HUES64 (cell line): ENCODE data around the gene NBAS.
A peak's percentile ranks its signal among the peaks of the same experiment; 100 is the strongest.

ENCODE experiments used
- H3K27ac ChIP-seq: 2 replicates; pipeline ENCODE4 v1.7.0; 2013; ENCODE audit warnings: low read depth, low read length, inconsistent platforms
- H3K27me3 ChIP-seq: 2 replicates; pipeline ENCODE4 v1.6.1; 2013; ENCODE audit warnings: mild to moderate bottlenecking, low read length; ENCODE audit not compliant: insufficient read depth
- H3K36me3 ChIP-seq: 2 replicates; pipeline ENCODE4 v1.6.1; 2013; ENCODE audit warnings: mild to moderate bottlenecking, low read length; ENCODE audit not compliant: insufficient read depth
- H3K4me1 ChIP-seq: 2 replicates; pipeline ENCODE4 v1.6.1; 2013; ENCODE audit warnings: mild to moderate bottlenecking, low read length, moderate library complexity; ENCODE audit not compliant: insufficient read depth
- H3K4me3 ChIP-seq: 2 replicates; pipeline ENCODE4 v1.5.1; 2013; ENCODE audit warnings: mild to moderate bottlenecking, low read length, moderate library complexity
- H3K9ac ChIP-seq: 2 replicates; pipeline ENCODE4 v1.6.1; 2013; ENCODE audit warnings: mild to moderate bottlenecking, low read depth, low read length
- H3K9me3 ChIP-seq: 2 replicates; pipeline ENCODE4 v1.6.1; 2013; ENCODE audit warnings: low read depth, low read length; ENCODE audit not compliant: insufficient read depth
- WGBS: fragments of 150-250, 120-280 bp; methylation state at CpG from one replicate; pipeline ENCODE4 v1.1.7; 2013; ENCODE audit warnings: missing lambda C conversion rate; 5-methylcytosine and 5-hydroxymethylcytosine counted together

Gene NBAS

GRCh38 chr2:15601681-15602080 is 40.5 kb upstream of the NBAS start:
- Histone ChIP-seq H3K9ac (no peak overlapping the region), H3K27ac (no peak overlapping the region), H3K4me1 (no peaks in the 10 kb centered on the region), H3K27me3 (no peaks in the 10 kb centered on the region), H3K4me3 (no peak overlapping the region), H3K9me3 (no peaks in the 10 kb centered on the region), H3K36me3 (peaks cover 99% of the 10 kb centered on the region)
- 100% methylated on average over 1 of the region's 1 CpG for WGBS

- Histone ChIP-seq H3K27ac (no peak overlapping the region), H3K9ac (no peak overlapping the region), H3K4me3 (no peak overlapping the region), H3K4me1 (no peaks in the 10 kb centered on the region), H3K27me3 (no peaks in the 10 kb centered on the region), H3K36me3 (peaks cover 99% of the 10 kb centered on the region), H3K9me3 (no peaks in the 10 kb centered on the region)
- 100% methylated on average over 1 of the region's 1 CpG for WGBS
These were observed 38.9 kb upstream of the NBAS start for GRCh38 chr2:15599994-15600393.

DNA sequence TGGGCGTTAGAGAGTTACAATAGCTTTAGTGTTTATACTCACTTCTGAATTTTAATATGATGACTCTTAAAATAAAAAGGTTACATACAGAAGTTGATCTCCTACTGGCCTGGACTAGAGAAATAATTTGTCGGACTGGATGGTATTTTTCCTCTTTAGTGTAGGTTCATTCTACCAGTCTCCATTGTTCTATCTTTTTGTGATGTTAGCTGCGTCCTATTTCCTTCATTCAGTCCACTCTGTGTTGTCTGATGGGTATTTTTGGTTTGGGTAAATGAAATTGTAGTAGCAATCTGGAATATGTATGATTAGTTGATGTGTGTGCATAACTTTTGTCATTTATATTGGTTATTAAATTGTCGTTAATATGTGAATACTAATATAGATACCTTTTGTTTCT is 35.8 kb upstream of the NBAS start:
- Histone ChIP-seq H3K9me3 (no peaks in the 10 kb centered on the region), H3K27me3 (no peaks in the 10 kb centered on the region), H3K27ac (no peak overlapping the region), H3K36me3 (peaks cover 74% of the 10 kb centered on the region), H3K9ac (no peak overlapping the region), H3K4me3 (no peak overlapping the region), H3K4me1 (0 out of 2 replicates have a peak, but pooled peaks cover 2% of the 10 kb centered on the region)
- WGBS, result 91% methylated on average over 2 of the region's 4 CpGs

DNA sequence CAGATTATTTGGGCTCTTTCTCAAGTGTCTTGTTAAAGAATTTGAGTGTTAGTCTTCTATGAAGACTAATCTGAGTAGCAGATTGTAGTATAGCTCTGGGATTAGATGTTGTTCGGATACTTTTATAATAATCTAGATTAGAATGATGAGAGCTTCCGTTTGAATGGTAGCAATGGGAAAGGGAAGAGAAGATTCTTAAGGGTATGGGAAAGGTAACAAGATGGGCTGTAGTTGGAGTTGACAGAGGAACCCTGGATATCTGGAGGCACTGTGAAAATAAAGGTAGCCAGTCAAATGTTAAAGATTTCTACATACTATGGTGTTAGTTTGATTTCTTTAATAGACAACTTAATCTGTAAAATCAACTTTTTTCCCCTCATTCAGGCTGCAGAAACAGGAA is 35.2 kb upstream of the NBAS start:
- 91% methylated on average over 2 of the region's 2 CpGs for WGBS
- no peaks in the 10 kb centered on the region for H3K27me3 ChIP-seq
- no peak overlapping the region for H3K9ac ChIP-seq
- no peaks in the 10 kb centered on the region for H3K9me3 ChIP-seq
- peaks cover 68% of the 10 kb centered on the region for H3K36me3 ChIP-seq
- no peak overlapping the region for H3K4me3 ChIP-seq
- no peak overlapping the region for H3K27ac ChIP-seq
- 0 out of 2 replicates have a peak, but pooled peaks cover 2% of the 10 kb centered on the region for H3K4me1 ChIP-seq

- peaks cover 63% of the 10 kb centered on the region for H3K36me3 ChIP-seq
These were observed 34.8 kb upstream of the NBAS start for GRCh38 chr2:15595936-15596335.

DNA sequence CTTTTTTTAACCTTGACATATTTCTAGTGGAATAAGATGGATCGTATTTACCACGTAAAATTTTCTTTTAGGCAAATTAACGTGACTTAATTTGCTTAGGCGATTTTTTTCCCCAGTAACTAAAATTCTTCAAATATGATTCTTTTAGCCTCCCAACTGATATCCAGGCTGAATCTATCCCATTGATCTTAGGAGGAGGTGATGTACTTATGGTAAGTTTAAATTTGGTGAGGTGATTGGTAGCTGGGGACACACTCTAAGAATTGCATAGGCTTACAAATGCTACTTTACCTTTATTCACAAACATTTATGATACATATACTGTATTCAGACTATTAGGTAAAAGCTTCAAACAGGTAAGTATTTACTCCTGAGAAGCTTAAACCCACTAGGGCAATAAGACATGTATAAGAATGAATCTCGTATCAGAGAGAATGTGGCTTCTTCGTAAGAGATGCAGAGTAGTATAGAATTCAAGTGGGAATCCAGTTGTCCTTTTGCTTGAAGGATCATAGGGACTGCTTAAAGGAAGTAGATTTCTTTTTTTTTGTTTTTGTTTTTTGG is 34.3 kb upstream of the NBAS start:
- no peak overlapping the region for H3K9ac ChIP-seq
- 0 out of 2 replicates have a peak, but pooled peaks cover 2% of the 10 kb centered on the region for H3K4me1 ChIP-seq
- WGBS, result 95% methylated on average over 6 of the region's 6 CpGs
- no peaks in the 10 kb centered on the region for H3K9me3 ChIP-seq
- H3K4me3 ChIP-seq, result no peak overlapping the region
- H3K36me3 ChIP-seq, result peaks cover 58% of the 10 kb centered on the region
- no peaks in the 10 kb centered on the region for H3K27me3 ChIP-seq
- H3K27ac ChIP-seq, result no peak overlapping the region

More at GRCh38 chr2:15595936-15596335, 34.8 kb upstream of the NBAS start:
- no peaks in the 10 kb centered on the region for H3K27me3 ChIP-seq
- 0 out of 2 replicates have a peak, but pooled peaks cover 2% of the 10 kb centered on the region for H3K4me1 ChIP-seq
- 95% methylated on average over 4 of the region's 4 CpGs for WGBS
- no peaks in the 10 kb centered on the region for H3K9me3 ChIP-seq
- H3K4me3 ChIP-seq, result no peak overlapping the region
- H3K9ac ChIP-seq, result no peak overlapping the region
- no peak overlapping the region for H3K27ac ChIP-seq

- no peak overlapping the region for H3K9ac ChIP-seq
- H3K27ac ChIP-seq, result no peak overlapping the region
- H3K4me3 ChIP-seq, result no peak overlapping the region
- H3K27me3 ChIP-seq, result no peaks in the 10 kb centered on the region
- H3K9me3 ChIP-seq, result no peaks in the 10 kb centered on the region
- 0 out of 2 replicates have a peak, but pooled peaks cover 2% of the 10 kb centered on the region for H3K4me1 ChIP-seq
- H3K36me3 ChIP-seq, result peaks cover 50% of the 10 kb centered on the region
- WGBS, result 91% methylated on average over 5 of the region's 5 CpGs
These were observed 33.4 kb upstream of the NBAS start for GRCh38 chr2:15594291-15595256.

- peak overlapping the region; percentile 94 for H3K4me3 ChIP-seq
- no peaks in the 10 kb centered on the region for H3K9me3 ChIP-seq
- no peak overlapping the region for H3K9ac ChIP-seq
- 96% methylated on average over 3 of the region's 3 CpGs for WGBS
- H3K36me3 ChIP-seq, result peaks cover 38% of the 10 kb centered on the region
- 0 out of 2 replicates have a peak, but pooled peaks cover 2% of the 10 kb centered on the region for H3K4me1 ChIP-seq
- no peak overlapping the region for H3K27ac ChIP-seq
- no peaks in the 10 kb centered on the region for H3K27me3 ChIP-seq
These were observed 32.2 kb upstream of the NBAS start for GRCh38 chr2:15593327-15593705.

- H3K4me3 ChIP-seq, result peak within 1 kb of the TSS; percentile 94
- peaks cover 24% of the 10 kb centered on the region for H3K36me3 ChIP-seq
- H3K9me3 ChIP-seq, result no peaks in the 10 kb centered on the region
- no peaks in the 10 kb centered on the region for H3K27me3 ChIP-seq
- peak within 1 kb of the TSS; percentile 91 for H3K27ac ChIP-seq
- peak within 1 kb of the TSS; percentile 95 for H3K9ac ChIP-seq
- H3K4me1 ChIP-seq, result 0 out of 2 replicates have a peak, but pooled peaks cover 2% of the 10 kb centered on the region
- under 1% methylated on average over 68 of the region's 68 CpGs for WGBS
These were observed 30.7 kb upstream of the NBAS start, which contains the start of gene DDX1 for GRCh38 chr2:15591692-15592463. TSS of gene DDX1 (plus strand) at chr2:15591868. CDS start at chr2:15591934, 66 bp downstream.

DNA sequence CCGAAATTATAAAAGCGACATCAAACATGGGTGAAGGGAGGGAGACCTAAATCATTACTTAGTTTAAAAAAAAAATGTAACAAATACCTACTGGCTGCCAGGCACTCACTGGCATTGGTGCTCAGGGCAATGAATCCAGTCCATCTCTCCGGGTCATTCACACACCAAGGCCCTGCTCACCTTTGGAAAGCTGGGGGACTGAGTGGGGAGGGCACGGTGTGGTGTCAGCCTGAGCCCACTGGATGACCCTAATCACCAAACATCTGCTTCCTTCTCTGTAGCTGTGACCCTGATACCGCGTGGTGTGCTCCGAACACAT is 30.2 kb upstream of the NBAS start:
- Histone ChIP-seq H3K4me1 (0 out of 2 replicates have a peak, but pooled peaks cover 2% of the 10 kb centered on the region), H3K36me3 (peaks cover 18% of the 10 kb centered on the region), H3K27me3 (no peaks in the 10 kb centered on the region), H3K9ac (peak overlapping the region; percentile 95), H3K9me3 (no peaks in the 10 kb centered on the region), H3K27ac (peak overlapping the region; percentile 91), H3K4me3 (peak overlapping the region; percentile 94)
- WGBS, result 4% methylated on average over 5 of the region's 7 CpGs
